Stimulated activated CD4-positive, alpha-beta T cell treated with anti-CD3 and anti-CD28 coated beads, TNF-alpha, amount 100 ng/mL, for 24 hours (primary cell): Measurements from ENCODE around the gene MYO9A.
"Not testable (repeated sequence)": the region's sequence is repeated elsewhere in the genome, so short reads cannot be mapped to it uniquely, and the experiment has no call there.

ENCODE experiments used
- DNase-seq, 3 experiments: peaks; one replicate each; pipeline ENCODE4 v3.0.0-alpha.2; 2020; ENCODE audit warnings: low read depth in 3 of 3

Gene MYO9A

DNA sequence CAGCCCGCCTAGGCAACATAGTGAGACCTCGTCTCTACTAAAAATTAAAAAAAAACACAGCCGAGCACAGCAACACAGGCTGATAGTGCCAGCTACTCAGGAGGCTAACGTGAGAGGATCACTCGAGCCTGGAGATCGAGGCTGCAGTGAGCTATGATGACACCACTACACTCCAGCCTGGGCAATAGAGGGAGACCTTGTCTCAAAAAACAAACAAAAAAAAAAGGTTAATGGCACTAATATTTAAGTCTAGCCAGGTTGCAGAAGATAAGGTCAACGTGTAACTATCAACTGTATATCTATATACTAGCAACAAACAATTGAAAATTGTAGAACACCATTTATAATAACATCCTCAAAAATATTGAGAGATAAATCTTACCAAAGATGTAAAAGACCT, 75.1 kb downstream of the MYO9A start:
- no peak for DNase-seq

DNA sequence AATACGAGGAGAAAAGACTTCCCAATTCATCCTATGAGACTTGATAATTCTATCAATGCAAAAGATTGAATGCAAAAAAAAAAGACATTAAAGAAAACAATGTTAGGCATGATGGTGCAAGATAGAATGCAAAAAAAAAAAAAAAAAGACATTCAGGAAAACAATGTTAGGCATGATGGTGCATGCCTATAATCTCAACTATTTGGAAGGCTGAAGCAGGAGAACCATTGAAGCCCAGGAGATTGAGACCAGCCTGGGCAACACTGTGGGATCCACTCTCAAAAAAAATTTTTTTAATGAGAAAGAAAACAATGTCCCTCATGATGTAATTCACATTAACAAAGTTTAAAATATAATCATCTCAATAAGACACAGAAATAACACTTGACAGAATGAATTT, 75.9 kb downstream of the MYO9A start:
- DNase-seq: no peak

DNA sequence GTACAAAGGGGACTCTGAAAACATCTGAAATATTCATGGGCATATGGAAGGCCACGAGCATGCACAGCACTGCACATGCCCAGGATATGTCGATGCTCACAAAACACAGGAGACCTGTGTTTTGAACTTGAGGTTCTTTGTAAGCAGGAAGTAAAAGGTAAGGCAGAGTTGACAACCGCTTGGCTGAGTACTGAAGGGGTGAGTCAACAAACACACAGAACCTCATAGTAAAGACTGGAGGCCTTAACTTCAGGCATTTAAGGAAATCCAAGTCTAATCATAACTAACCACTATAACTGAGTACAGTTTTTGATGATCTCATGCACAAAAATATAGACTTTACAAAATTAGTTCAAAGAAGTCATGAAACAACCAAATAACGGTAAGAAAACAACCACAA, 80.6 kb downstream of the MYO9A start:
- no peak for DNase-seq

DNA sequence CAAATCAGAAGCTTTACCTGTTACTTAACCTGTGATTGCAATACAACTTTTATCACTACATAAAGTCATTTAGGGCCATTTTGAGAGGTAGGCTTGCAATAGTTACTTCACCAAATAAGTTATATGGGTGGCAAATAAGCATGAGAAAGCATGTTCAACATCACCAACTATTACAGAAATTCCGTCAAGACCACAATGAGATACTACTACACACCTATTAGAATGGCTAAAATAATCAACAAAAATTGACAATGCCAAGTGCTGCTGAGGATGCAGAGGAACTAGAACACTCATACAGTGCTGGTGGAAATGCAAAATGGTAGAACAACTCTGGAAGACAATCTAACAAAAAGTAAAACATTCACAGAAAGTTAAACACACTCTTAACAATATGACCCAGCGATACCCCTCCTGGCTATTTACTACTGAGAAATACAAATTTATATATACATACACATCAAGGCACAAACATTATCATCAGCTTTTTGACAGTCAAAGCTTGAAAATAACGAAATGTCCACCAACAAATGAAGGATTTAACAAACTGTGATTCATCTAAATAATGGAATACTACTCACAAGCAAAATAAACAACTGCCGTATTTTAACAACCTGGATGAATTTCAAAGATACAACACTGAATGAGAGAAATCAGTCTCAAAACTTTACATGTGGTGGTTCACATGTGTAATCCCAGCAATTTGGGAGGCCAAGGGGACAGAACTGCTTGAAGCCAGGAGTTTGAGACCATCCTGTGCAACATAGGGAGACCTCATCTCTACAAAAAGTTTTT, 82.9 kb downstream of the MYO9A start:
- DNase-seq: no peak

DNA sequence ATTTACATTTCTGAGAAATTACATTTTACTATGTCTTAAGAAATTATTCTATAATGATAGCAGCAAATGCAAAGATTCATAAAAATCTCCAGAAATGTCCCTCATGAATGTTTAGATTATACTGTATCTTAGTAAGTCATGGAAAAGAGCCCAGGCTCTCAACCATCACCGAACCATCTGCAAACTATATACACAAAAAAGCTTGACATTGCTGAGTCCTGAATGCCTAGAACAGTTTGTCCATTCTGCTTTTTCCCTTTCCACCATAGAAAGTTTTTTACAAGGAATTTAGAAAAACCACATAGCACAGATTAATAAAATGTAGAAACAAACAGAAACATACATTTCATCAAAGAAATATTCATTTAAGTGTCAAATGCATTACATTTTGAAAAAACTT, 83.6 kb downstream of the MYO9A start:
- no peak for DNase-seq

DNA sequence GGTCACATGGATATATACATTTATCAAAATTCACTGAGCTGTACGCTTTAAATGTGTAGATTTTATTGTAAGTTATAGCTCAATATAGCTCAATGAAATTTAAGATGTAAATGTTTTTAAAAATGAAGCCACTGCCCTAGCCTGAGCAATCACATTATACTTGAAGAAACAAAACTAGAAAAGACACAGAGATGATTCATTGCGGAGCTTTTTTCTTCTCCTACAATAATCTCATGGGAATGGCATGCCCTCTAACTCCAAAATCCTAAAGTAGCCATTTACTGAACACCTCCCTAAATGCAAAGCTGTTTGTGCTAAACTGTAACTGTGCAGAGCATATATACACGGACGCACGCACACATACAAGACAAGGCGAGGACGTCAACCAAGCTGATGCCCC, 84.2 kb downstream of the MYO9A start:
- no peak for DNase-seq

DNA sequence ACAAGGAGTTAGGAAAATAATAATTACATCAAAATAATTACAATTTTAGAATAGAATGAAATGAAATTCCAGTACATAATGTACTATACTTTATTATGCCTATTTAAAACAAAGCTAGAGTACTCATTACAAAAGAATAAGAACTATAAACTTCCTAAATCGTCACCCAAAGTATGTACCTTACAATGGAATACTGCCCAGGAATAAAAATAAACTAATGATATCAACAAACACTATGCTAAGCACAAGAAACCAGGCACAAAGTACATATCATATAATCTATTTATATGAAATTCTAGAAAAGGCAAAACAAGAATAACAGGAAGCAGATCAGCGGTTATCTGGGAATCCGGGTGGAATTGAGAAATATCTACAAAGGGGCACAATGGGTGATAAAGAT, 84.7 kb downstream of the MYO9A start:
- DNase-seq: no peak

DNA sequence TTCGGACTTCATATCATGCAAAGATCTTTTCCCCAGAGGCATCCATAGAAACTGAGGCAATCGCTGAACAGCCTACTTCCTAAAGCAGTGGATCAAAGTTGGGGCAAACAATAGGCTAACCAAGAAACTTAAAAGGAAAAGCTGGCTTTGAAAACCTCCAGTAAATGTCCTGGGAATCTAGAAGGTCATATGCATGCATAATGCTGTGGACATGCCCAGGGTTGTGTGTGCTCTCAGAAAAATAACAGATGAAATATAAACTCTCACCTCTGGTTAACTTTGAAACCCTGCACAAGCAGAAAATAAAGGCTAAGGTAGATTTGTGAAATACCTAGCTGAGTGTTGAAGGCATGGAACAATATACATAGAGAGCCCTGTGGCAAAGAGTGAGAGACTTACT, 96.3 kb downstream of the MYO9A start:
- DNase-seq: no peak

DNA sequence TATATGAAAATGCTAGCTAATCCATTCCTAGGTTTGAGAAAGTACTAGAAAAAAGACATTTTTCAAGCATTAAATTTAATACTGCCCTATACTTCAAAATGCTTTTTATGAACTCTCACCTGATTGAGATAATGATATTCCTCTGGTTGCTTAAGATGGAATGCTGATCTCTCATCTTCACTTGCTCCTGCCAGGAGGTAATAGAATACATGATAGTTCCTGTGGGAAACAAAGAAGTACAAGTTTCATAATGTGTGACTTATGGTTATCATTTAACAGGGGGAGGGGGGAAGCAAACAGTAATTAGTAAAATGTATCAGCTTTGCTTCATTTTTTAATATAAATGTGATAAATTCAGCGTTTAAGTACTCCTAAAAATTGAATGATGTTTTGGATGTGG, 97.2 kb downstream of the MYO9A start:
- no peak for DNase-seq

DNA sequence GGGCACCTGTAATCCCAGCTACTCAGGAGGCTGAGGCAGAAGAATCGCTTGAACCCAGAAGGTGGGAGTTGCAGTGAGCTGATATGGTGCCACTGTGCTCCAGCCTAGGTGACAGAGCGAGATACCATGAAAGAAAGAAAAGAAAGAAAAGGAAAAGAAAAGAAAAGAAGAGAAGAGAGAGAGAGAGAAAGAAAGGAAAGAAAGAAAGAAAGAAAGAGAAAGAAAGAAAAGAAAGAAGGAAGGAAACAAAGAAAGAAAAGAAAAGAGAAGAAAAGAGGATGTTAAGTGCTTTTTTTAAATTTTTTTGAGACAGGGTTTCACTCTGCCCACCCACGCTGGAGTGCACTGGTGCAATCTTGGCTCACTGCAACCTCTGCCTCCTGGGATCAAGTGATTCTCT, 103.4 kb downstream of the MYO9A start:
- not testable (repeated sequence) for DNase-seq

DNA sequence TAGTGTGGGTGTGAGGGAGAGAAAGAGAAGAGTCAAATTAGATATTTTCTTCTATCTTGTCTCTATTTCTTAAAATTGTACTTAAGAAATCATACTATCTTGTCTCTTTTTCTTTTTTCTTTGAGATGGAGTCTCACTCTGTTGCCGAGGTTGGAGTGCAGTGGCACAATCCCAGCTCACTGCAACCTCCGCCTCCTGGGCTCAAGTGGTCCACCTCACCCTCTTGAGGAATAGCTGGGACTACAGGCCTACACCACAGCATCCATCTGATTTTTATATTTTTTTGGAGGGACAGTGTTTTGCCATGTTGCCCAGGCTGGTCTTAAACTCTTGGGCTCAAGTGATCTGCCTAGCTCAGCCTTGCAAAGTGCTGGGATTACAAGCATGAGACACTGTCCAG, 104.2 kb downstream of the MYO9A start:
- no peak for DNase-seq

DNA sequence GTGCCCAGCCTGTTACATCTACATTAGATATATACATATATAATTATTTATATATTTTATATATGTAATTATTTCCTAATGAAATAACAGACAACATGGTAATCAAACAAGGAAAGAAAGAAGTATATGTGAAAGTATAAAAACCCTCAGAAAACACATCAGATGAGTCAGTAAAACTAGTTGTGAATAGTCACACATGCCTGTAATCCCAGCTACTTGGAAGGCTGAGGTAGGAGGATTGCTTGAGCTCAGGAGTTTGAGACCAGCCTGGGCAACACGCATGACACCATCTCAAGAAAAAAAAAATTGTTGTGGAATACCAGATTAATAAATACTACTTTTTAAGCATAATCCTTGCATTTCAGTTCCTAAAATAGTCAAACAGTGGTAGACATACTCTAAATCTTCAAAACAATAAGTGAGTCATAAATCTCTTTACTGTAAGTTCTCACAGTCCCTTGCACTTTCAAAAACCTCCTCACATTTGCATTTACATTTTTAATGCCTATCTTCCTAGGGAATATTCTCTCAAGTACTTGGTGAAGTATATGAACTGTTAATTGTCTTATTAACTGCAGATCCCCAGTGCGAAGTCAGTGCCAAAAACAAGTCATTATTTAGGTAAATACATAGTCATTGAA, 106.5 kb downstream of the MYO9A start:
- no peak for DNase-seq

DNA sequence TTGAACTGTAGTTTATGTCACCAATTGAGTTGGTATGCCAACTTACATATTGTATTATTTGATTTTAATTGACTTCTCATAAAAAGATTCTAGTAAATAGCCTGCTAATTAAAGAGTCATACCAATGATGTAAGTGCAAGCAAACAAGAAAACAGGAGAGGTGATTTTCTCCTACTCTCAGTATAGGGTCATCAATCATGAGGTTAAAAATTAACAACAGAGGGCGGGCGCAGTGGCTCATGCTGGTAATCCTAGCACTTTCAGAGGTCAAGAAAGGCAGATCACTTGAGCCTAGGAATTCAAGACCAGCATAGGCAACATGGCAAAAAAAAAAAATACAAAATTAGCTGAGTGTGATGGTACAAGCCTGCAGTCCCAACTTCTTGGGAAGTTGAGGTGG, 108.7 kb downstream of the MYO9A start:
- no peak for DNase-seq

DNA sequence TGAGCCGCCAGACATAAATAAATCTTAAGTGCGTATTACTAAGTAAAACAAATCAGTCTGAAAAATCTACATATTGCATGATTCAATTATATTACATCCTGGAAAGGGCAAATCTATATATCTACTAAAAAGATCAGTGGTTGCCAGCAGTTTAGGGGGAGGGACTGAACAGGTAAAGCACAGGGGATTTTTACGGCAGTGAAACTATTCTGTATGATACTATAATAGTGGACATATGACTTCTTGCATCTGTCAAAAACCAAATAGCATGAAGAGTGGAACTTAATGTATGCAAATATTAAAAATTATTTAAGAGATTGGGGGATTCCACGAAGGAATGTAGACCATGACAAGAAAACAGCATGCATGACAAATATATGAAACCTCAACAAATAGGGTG, 111.6 kb downstream of the MYO9A start:
- no peak for DNase-seq

DNA sequence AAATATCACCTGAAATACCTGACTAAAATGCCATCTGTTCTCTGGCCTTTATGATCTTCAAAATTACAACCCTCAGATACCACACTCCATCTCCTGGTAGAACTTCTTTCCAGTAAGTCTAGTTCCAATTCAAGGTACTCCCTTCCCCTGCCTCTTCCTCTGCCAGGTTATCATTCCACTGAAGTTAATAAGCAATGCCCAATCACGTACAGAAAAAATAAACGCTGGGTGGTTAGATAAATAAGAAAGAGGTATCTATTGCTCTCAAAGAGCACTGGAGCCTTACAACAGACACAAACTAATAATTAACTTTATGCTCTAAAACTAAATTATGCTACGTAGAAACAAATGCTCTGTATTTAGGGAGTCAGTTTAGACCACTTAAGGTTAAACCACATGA, 112.5 kb downstream of the MYO9A start:
- DNase-seq: no peak

DNA sequence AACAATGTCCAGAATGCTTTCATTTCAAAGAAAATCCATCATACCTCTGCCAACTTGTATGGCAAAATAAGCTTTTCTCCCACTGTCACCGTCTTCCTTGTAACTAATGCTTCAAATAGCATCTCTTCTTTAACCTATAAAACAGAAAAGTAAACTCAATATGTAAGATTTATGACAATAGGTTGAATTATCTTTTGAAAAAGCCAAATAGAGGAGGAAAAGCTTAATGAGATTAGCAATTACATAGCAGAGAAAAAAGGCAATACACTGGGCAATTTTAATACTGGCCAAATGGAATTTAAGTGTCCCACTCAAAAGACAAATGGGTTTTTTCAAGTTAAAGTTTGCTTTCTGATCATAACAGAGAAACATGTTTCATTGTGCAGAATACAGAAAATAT, 118.1 kb downstream of the MYO9A start:
- no peak for DNase-seq

DNA sequence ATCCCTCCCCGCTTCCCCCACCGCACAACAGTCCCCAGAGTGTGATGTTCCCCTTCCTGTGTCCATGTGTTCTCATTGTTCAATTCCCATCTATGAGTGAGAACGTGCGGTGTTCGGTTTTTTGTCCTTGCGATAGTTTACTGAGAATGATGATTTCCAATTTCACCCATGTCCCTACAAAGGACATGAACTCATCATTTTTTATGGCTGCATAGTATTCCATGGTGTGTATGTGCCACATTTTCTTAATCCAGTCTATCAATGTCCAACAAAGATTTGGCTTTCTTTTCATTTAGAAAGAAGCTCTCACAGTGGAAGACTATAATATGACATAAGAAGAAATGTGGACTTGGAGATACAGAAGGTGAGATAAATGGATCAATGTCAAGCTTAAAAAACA, 119.2 kb downstream of the MYO9A start:
- not testable (repeated sequence) for DNase-seq

DNA sequence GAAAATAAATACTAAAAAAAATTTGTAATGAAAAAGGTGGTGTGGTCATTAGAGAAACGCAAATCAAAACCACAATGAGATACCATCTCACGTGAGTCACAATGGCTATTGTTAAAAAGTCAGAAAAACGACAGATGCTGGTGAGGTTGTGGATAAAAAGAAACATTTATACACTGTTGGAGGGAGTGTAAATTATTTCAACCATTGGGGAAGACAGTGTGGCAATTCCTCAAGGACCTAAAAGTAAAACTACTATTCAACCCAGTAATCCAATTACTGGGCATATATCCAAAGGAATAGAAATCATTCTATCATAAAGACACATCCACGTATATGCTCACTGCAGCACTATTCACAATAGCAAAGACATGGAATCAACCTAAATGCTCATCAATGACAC, 120.3 kb downstream of the MYO9A start:
- no peak for DNase-seq

DNA sequence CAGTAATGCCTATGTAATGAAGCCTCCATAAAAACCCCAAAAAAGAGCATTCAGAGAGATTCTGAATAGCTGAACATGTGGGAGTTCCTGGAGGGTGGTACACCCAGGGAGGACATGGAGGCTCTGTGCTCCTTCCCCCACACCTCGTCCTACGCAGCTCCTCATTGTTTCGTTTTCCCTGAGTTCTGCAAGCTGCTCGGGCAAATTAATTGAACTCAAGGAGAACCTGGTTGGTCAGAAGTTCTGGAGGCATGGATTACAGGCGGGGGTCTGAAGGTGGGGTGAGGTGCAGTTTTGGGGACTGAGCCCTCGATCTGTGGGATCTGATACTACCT, 142.2 kb downstream of the MYO9A start:
- DNase-seq: no peak

DNA sequence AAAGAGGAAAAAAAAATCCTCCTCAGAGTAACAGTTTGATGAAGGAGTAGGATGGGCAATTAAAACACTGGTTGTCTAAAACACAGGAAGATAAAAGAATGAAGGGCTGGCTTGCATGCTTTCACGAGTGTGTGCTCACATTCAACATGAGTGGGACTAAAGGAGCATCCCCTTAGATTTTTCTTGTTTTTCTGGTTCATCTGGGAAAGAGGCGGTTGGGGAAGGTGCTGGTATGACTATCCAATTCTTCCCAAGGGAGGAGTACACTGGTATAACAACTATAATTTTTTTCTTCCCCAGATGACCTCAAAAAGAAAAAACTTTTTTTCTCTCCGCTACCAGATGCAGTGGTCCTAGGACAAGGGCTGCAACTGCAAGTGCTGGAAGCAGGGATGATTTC, 143.7 kb downstream of the MYO9A start:
- DNase-seq: no peak

DNA sequence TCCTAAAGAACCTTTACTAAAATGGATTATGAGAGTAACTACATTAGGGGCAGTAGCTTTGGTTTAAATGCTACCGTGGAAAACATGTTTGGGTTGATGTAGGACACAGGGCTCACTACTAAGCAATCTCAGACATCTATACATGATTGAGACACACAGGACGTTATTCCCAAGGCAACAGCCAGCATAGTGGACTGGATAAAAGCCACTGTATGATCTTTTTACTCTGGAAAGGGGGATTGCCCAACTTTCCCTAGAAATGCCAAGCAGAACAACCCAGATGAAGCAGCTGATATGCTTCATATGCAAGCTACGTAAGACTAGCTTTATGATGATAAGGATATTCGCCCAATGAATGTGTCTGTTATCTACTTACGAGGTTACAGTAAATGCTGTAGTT, 144.6 kb downstream of the MYO9A start:
- no peak for DNase-seq

DNA sequence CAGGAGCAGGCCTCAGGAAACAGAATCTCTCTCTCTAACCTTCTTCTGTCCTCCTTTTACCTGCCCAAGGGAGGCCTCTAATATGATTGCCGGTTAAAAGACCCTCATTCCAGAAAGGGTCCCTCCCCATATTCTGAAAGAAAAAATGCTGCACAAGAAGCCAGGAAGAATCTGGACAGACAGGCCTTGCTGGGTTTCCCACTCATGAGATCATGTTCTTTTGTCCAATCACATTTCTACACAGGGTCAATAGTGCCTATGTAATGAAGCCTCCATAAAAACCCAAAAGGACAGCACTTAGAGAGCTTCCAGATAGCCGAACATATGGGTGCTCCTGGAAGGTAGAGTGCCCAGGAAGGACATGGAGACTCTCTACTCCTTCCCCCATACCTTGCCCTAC, 146.0 kb downstream of the MYO9A start:
- DNase-seq: no peak

DNA sequence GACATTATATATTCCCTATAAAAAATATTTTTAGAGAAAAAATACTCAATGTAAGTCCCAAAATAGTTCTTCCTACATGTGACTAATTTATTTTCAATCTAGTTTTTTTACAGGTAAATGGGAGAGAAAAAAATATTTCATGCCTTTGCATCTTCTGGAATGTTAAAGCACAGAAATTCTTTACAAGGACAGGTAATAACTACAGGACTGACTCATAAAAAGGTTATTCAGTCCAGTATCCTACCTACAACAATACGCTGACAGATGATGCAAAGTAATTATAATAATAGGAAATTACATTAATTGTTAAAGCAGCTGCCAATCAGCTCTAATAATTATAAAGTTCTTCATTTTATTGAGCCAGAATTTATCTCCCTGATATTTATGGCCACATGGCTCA, 147.5 kb downstream of the MYO9A start:
- DNase-seq: no peak

DNA sequence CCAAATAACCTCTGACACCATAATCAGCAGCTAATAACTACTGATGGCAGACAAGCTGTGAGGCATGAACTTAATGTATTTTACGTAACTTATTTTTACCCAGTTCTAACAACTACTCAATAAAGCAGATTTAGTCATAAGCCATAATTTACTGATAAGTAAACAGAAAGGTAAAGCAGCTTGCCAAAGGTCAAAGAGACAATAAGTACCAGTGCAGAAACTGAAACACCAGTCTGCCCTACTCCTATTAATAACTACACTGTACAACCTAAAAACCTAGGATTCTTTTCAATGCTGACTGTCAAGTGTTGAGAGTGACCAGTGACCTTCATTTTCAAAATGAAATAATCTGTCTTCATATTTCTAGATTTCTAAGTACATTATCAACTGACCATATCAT, 155.4 kb downstream of the MYO9A start:
- DNase-seq: no peak
